Fibroblast of skin of abdomen (primary cell): ENCODE measurements around the gene DUSP7.

Experiments
- DNase-seq: peaks from one replicate; pipeline ENCODE4 v3.0.0-alpha.2; 2013

DUSP7 gene

GRCh38 chr3:52067046-52067445, 10.7 kb upstream of the DUSP7 start:
- DNase-seq, result no peak

- DNase-seq, result no peak
These were observed 8.9 kb upstream of the DUSP7 start for GRCh38 chr3:52065264-52065756.

DNA sequence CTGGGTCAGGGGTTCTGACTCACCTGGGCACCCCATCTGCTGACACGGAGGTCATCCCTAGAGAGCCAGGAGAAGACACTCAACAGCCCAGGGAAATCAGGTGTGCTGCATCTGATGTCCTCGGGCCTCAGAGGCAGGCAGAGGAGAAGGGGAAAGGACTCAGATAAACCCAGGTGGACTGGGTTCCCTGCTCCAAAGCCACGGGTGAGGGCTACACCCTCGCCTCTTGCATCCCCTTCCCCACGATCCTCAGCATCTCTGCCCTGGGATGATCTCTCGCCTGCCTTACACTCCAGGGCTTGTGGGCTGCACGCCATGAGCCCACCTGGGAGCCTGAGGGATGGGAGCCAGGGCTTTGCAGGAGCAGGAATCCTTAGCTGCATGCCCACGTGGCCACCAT, 8.2 kb upstream of the DUSP7 start:
- DNase-seq, result no peak

GRCh38 chr3:52063026-52063723, 6.8 kb upstream of the DUSP7 start:
- no peak for DNase-seq

- peak; percentile 77 for DNase-seq
These were observed 6.1 kb upstream of the DUSP7 start for GRCh38 chr3:52062505-52062904.

GRCh38 chr3:52061121-52061910, 4.9 kb upstream of the DUSP7 start:
- no peak for DNase-seq

GRCh38 chr3:52059781-52060180, 3.4 kb upstream of the DUSP7 start:
- DNase-seq, result no peak

- DNase-seq, result no peak
These were observed 1.6 kb upstream of the DUSP7 start for GRCh38 chr3:52057812-52058495.

GRCh38 chr3:52056968-52057811, 819 bp upstream of the DUSP7 start:
- DNase-seq, result peak; percentile 99

- peak; percentile 47 for DNase-seq
These were observed 627 bp downstream of the DUSP7 start for GRCh38 chr3:52055537-52056351.

DNA sequence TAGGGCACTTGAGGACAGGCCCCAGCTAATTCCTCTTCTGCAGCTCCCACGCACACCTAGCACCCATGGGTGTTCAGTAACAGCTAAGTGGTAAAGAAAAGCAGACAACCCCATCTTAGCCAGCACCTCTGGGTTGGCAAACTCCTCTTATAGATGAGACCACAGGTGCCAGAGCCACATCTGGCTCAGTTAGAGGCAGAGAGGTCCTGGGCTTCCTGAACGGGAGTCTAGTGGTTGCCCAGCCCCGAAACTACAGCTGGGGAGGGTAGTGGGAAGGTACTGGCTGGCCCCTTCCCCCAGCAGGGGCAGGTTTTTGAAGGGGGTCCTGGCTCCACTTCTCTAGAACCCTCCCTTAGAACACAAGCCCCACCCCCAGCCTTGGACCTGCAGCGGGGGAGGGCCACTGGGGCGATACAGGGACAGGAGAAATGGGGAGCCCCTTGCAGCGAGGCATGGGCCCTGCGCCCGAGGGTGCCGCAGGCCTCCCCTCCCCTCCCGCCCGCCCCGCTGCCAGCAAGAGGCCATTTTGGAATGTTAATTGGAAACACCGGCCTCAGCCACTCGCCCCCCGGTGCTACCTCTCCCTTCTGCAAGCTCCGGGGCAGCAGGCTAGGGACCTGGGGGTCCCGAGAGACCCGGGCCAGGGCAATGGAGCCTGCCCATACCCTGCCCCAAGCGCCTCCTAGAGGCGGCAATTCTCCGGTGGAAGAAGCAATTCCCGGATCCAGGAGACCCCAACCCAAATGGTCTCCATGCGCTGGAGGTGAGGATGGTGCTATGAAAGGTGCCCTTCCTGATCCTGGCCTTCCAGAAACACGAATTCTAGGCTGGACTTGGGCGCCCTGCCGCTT, 1.5 kb downstream of the DUSP7 start:
- DNase-seq, result peak; percentile 47

- DNase-seq, result peak; percentile 33
These were observed 2.8 kb downstream of the DUSP7 start for GRCh38 chr3:52053307-52054304.

DNA sequence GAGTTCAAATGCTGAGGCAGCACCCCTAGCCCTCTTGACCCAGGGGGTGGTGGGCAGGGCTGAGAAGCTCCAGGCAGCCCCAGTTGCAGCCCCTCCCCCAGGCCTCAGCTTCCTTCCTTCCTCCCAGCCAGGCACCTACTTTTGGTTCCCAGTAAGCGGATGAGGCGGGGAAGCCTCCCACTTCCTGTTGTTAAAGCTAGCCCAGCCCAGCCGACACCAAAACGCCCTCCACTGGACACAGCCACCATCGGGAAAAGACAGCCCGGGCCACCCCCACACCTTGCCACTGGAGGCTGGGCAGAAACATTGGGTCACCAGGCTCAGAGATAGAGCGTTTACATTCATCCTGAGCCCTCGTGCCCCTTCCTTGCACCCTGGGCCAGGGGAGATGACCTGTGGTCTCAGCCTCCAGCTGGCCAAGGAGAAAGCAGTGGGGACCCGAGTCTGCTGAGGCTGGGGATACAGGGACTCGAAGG, 3.5 kb downstream of the DUSP7 start:
- DNase-seq, result peak; percentile 71

GRCh38 chr3:52051444-52051843, 4.9 kb downstream of the DUSP7 start:
- DNase-seq, result no peak

- DNase-seq, result no peak
These were observed 5.8 kb downstream of the DUSP7 start for GRCh38 chr3:52050571-52050970.

DNA sequence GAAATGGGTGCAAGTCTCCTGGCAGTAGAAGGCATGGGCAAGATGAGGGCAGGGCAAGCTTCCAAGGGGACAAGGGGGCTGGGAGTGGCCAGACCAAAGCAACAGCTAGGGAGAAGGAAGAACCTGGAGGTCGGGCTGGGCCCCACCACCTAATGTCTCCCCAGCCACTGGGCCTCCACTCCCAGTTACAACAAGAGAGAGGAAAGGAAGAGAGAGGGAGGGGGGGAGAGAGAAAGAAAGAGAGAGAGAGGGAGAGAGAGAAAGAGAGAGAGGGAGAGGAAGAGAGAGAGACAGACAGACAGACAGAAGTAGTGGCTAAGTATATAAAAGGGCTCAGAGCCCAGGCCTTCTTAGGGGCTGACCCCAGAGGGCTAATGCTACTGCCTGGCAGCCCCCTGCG, 6.9 kb downstream of the DUSP7 start:
- no peak for DNase-seq

DNA sequence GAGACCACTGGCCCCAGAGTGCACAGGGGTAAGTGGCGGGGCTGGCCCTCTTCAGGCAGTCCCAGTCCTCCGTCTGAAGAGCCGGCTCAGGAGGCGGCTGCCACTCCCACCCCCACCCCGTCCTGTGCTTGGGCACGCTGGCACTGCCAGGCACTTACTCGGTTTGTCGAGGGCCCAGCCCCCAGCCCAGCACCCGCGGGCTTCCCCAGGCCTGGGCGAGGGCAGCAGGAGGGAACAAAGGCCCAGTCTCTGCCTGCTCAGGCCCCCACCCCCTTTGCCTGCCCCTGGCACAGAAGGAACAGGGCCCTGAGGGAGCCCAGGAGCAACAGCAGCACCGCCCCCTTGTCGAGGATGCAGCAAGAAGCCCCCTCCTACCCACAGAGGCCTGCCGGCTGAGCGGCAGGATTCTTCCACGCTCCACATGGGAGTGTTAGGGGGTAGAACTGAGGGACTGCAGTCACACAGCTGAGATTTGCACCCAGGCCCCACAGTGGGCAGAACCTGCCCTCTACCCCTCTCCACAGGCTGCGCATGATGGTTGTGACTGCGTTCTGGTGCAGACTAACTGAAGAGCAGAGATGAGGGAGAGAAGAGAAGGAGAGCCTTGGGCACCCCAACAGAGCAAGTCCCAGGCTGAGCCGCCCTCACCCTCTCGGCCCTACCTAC, 8.9 kb downstream of the DUSP7 start:
- peak; percentile 26 for DNase-seq

DNA sequence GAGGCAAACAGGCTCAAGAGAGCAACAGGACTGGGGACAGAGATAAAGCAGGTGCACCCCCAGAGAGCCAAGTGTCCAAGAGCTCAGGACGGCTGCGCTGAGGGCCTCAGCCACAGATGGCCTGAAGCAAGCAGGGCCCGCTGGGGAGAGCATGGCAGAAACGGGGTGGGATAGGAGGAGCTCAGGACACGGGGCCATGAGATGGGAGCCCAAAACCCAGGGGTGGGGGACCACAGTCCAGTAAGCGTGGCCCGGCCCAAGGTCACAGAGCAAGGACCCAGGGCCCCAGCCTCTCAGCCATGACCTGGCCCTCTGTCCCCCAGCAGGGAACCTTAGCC, 9.5 kb downstream of the DUSP7 start:
- no peak for DNase-seq
